DOHH2 (cell line): ENCODE measurements around the gene KIF3C.

Source experiments
- H3F3A ChIP-seq: fragments of 200-600 bp; sonication (generic), shearing (Covaris generic); 2 replicates; pipeline ENCODE4 v1.6.0; 2016; ENCODE audit warnings: antibody characterized with exemption, mild to moderate bottlenecking; ENCODE audit not compliant: control insufficient read depth, insufficient read depth
- H3K27ac ChIP-seq: fragments of 200-600 bp; sonication (generic); 2 replicates; pipeline ENCODE4 v1.5.1; 2014; ENCODE audit warnings: low read depth, mild to moderate bottlenecking, low read length, moderate library complexity
- H3K27me3 ChIP-seq: fragments of 200-600 bp; sonication (generic); 2 replicates; pipeline ENCODE4 v1.6.1; 2014; ENCODE audit warnings: mild to moderate bottlenecking, low read length, mixed read lengths; ENCODE audit not compliant: control insufficient read depth
- H3K36me3 ChIP-seq: fragments of 200-600 bp; sonication (generic); 2 replicates; pipeline ENCODE4 v1.6.1; 2014; ENCODE audit warnings: mild to moderate bottlenecking, low read length, moderate library complexity, mixed read lengths; ENCODE audit not compliant: control insufficient read depth
- H3K4me1 ChIP-seq: fragments of 200-600 bp; sonication (generic); 2 replicates; pipeline ENCODE4 v1.6.1; 2014; ENCODE audit warnings: mild to moderate bottlenecking, low read length, mixed read lengths; ENCODE audit not compliant: control insufficient read depth
- H3K4me2 ChIP-seq: fragments of 200-600 bp; sonication (generic); 2 replicates; pipeline ENCODE4 v1.6.0; 2014; ENCODE audit warnings: mild to moderate bottlenecking, low read length, moderate library complexity
- H3K4me3 ChIP-seq: fragments of 200-600 bp; sonication (generic); 2 replicates; pipeline ENCODE4 v1.5.1; 2014; ENCODE audit warnings: mild to moderate bottlenecking, low read length, mixed read lengths
- H3K79me2 ChIP-seq: fragments of 200-600 bp; sonication (generic); 2 replicates; pipeline ENCODE4 v1.6.1; 2014; ENCODE audit warnings: mild to moderate bottlenecking, low read length, mixed read lengths; ENCODE audit not compliant: control insufficient read depth
- H3K9me2 ChIP-seq: fragments of 200-600 bp; sonication (generic); replicated peaks from 2 replicates; pipeline ENCODE4 v1.6.1; 2014; ENCODE audit warnings: mild to moderate bottlenecking, low read length, mixed read lengths; ENCODE audit not compliant: control insufficient read depth
- H3K9me3 ChIP-seq: fragments of 200-600 bp; sonication (generic); 2 replicates; pipeline ENCODE4 v1.6.1; 2014; ENCODE audit warnings: antibody characterized with exemption, low read length, mixed read lengths; ENCODE audit not compliant: control insufficient read depth, insufficient read depth
- H4K20me1 ChIP-seq: fragments of 200-600 bp; sonication (generic); 2 replicates; pipeline ENCODE4 v1.6.0; 2014; ENCODE audit warnings: low read depth, mild to moderate bottlenecking, antibody characterized with exemption, low read length, moderate library complexity; ENCODE audit not compliant: control insufficient read depth, insufficient read depth
- CTCF ChIP-seq: fragments of 200-600 bp; sonication (generic); IDR thresholded peaks from one replicate; pipeline ENCODE4 v1.5.1; 2014; ENCODE audit warnings: antibody characterized with exemption, mild to moderate bottlenecking, low read depth, low read length; ENCODE audit not compliant: poor library complexity, severe bottlenecking
- EZH2phosphoT487 ChIP-seq: fragments of 200-600 bp; sonication (generic); IDR thresholded peaks from 2 replicates; pipeline ENCODE4 v1.6.1; 2017; ENCODE audit warnings: borderline replicate concordance, mild to moderate bottlenecking, antibody characterized with exemption, low read length, moderate library complexity, mixed read lengths

KIF3C gene

GRCh38 chr2:25988134-25988533, 5.8 kb upstream of the KIF3C start:
- Histone ChIP-seq H3F3A (no peaks in the 10 kb centered on the region; the same call in 1 of the 2 replicates), H3K4me2 (no peak overlapping the region), H3K9me3 (no peaks in the 10 kb centered on the region), H3K4me3 (no peak overlapping the region), H3K27ac (no peak overlapping the region), H3K36me3 (no peaks in the 10 kb centered on the region), H4K20me1 (no peaks in the 10 kb centered on the region), H3K79me2 (no peaks in the 10 kb centered on the region), H3K4me1 (no peaks in the 10 kb centered on the region), H3K27me3 (peaks cover 9% of the 10 kb centered on the region), H3K9me2 (no peaks in the 10 kb centered on the region)
- TF ChIP-seq EZH2phosphoT487 (no peak), CTCF (no peak)

DNA sequence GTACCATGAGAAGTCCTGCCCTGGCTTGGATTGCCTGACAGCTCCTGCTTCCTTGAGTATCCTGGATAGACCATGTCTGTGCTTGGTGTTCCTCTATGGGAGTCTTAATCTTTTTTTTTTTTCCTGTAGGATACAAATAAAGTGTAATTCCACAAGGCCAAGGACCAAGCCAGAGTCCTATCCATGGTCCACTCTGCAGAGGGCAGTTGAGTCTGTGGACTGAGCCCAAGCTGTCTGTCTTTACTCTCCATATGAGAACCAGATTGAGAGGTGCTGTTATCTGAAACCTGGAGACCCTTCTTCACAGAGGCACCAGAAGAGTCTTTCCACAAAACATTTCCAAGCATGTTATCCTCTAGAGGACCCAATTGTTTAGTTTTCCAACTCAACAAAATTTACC, 1.4 kb upstream of the KIF3C start:
- Histone ChIP-seq H3K4me2 (no peak overlapping the region), H3K9me3 (no peaks in the 10 kb centered on the region), H3K4me1 (peaks cover 10% of the 10 kb centered on the region), H3K36me3 (no peaks in the 10 kb centered on the region), H3K27ac (no peak overlapping the region), H4K20me1 (no peaks in the 10 kb centered on the region), H3K9me2 (no peaks in the 10 kb centered on the region), H3F3A (no peaks in the 10 kb centered on the region), H3K4me3 (no peak overlapping the region), H3K79me2 (no peaks in the 10 kb centered on the region), H3K27me3 (peaks cover 14% of the 10 kb centered on the region)
- TF ChIP-seq CTCF (no peak), EZH2phosphoT487 (no peak)

DNA sequence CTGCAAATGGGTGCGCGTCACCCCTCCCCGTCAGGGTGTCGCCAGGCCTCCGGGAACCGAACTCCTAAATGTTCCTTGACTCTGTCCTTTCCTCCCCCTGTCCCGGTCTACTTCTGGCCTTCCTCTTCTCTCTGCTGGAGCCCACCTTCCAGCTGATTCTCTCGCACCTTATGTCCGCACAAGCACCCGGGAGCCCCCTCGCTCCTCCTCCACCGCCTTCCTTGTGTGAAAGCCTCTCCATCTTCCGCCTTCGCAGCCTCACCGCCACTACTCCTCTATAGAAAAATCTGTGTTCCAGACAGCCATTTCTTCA, 627 bp upstream of the KIF3C start:
- H3K27ac ChIP-seq, result no peak overlapping the region
- TF ChIP-seq EZH2phosphoT487 (no peak), CTCF (no peak)

More for the DNA sequence above, 627 bp upstream of the KIF3C start:
- no peaks in the 10 kb centered on the region for H3K79me2 ChIP-seq
- H3K4me1 ChIP-seq, result peaks cover 10% of the 10 kb centered on the region
- no peaks in the 10 kb centered on the region for H3K9me2 ChIP-seq
- 0 out of 2 replicates have a peak overlapping the region, but pooled peaks have one; percentile 98 for H3K4me2 ChIP-seq
- peaks cover 14% of the 10 kb centered on the region for H3K27me3 ChIP-seq
- peak overlapping the region; percentile 86; the same call in 1 of the 2 replicates for H3K4me3 ChIP-seq
- no peaks in the 10 kb centered on the region for H3K9me3 ChIP-seq
- H3K36me3 ChIP-seq, result no peaks in the 10 kb centered on the region
- no peaks in the 10 kb centered on the region for H3F3A ChIP-seq
- H4K20me1 ChIP-seq, result no peaks in the 10 kb centered on the region
